Neural crest cell (in vitro differentiated cells): Measurements from ENCODE around the gene GALNT13. TPM values are rescaled to one million over a fixed set of nuclear protein-coding genes. Genes with fewer than 3 reads are reported as not detected.

Experiments
- DNase-seq: peaks from one replicate; pipeline ENCODE4 v3.0.0; 2021; ENCODE audit warnings: low read depth, mixed read lengths, low spot score
- H3K27ac Mint-ChIP-seq: one replicate; pipeline ENCODE4 v1.8.0; 2021; ENCODE audit warnings: mild to moderate bottlenecking, mixed read lengths; ENCODE audit not compliant: unreplicated experiment
- H3K27me3 Mint-ChIP-seq: 2 replicates; pipeline ENCODE4 v1.8.0; 2021; ENCODE audit warnings: low read depth, mild to moderate bottlenecking, mixed read lengths
- H3K36me3 Mint-ChIP-seq: 2 replicates; pipeline ENCODE4 v1.8.0; 2021; ENCODE audit warnings: low read depth, mild to moderate bottlenecking, mixed read lengths
- H3K4me1 Mint-ChIP-seq: 2 replicates; pipeline ENCODE4 v1.8.0; 2021; ENCODE audit warnings: mixed read lengths
- H3K4me3 Mint-ChIP-seq: one replicate; pipeline ENCODE4 v1.8.0; 2021; ENCODE audit warnings: mild to moderate bottlenecking, mixed read lengths
- H3K9me3 Mint-ChIP-seq: 2 replicates; pipeline ENCODE4 v1.8.0; 2021; ENCODE audit warnings: mixed read lengths
- total RNA-seq: library from RNA; stranded (reverse); gene quantifications from 2 replicates; pipeline ENCODE4 v1.2.1, GENCODE V29; 2021
- TF ChIP-seq, protein P1 (sequence below): fragments of 200-600 bp; sonication (generic); conservative IDR thresholded peaks from 2 replicates; pipeline ENCODE4 v1.5.0; 2021; ENCODE audit warnings: antibody characterized with exemption, mild to moderate bottlenecking

GALNT13 gene
- total RNA-seq, 1 donor from 2014 or later: 7.4 TPM

DNA sequence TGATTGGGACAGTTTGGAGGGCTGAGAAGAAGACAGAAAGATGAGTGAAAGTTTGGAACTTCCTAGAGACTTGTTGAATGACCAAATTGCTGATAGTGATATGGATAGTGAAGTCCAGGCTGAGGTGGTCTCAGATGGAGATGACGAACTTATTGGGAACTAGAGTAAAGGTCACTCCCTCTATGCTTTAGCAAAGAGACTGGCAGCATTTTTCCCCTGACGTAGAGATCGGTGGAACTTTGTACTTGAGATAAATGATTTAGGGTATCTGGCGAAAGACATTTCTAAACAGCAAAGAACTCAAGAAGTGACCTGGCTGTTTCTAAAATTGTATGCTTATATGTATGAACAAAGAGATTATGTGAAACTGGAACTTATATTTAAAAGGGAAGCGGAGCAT, 605.6 kb downstream of the GALNT13 start:
- no peaks in the 10 kb centered on the region for H3K4me1 Mint-ChIP-seq
- no peak overlapping the region for H3K4me3 Mint-ChIP-seq
- no peak for DNase-seq
- no peaks in the 10 kb centered on the region for H3K27me3 Mint-ChIP-seq
- TF ChIP-seq, protein P1, sequence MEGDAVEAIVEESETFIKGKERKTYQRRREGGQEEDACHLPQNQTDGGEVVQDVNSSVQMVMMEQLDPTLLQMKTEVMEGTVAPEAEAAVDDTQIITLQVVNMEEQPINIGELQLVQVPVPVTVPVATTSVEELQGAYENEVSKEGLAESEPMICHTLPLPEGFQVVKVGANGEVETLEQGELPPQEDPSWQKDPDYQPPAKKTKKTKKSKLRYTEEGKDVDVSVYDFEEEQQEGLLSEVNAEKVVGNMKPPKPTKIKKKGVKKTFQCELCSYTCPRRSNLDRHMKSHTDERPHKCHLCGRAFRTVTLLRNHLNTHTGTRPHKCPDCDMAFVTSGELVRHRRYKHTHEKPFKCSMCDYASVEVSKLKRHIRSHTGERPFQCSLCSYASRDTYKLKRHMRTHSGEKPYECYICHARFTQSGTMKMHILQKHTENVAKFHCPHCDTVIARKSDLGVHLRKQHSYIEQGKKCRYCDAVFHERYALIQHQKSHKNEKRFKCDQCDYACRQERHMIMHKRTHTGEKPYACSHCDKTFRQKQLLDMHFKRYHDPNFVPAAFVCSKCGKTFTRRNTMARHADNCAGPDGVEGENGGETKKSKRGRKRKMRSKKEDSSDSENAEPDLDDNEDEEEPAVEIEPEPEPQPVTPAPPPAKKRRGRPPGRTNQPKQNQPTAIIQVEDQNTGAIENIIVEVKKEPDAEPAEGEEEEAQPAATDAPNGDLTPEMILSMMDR: no peak
- peaks cover 2% of the 10 kb centered on the region for H3K9me3 Mint-ChIP-seq
- no peak overlapping the region for H3K27ac Mint-ChIP-seq
- no peaks in the 10 kb centered on the region for H3K36me3 Mint-ChIP-seq

DNA sequence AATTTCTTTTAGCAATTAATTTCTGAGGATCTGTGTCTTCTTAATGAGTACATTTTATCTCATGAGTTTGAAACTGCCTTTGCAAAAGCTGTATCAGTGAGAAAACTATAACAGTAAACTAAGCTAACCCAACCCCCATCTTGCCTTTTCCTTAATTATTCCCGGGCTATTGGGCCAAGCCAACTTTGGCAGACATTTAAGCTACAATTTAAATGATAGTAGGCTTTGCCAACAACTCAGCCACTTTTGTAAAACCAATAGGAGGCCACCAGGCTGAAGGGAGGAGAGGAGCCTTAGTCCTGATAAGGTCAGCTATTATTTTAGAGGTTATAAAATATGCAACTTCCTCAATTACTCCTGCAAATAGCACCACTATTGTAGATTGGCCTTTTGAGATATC, 608.8 kb downstream of the GALNT13 start:
- Mint-ChIP-seq H3K9me3 (no peaks in the 10 kb centered on the region), H3K4me1 (no peaks in the 10 kb centered on the region), H3K27ac (no peak overlapping the region), H3K27me3 (no peaks in the 10 kb centered on the region), H3K36me3 (no peaks in the 10 kb centered on the region), H3K4me3 (no peak overlapping the region)
- DNase-seq: no peak
- TF ChIP-seq, protein P1: no peak

DNA sequence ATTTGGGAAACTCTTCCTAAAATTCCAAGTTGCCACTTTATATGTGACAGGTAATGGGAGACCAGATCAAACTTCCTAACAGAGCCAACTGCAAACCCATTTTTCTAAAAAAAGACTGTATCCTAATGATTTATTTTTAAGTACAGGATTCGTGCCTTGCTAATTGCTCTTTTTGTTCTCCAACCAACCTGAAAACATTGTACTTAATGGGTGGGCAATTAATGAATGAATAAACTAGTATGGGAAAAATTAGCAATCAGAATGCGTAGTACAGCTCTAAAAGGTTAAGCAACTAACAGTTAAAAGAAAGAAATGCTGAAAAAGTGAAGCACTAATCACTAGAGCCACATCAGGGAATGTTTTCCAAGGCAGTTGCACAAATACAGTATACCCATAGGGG, 609.6 kb downstream of the GALNT13 start:
- Mint-ChIP-seq H3K27me3 (no peaks in the 10 kb centered on the region), H3K9me3 (no peaks in the 10 kb centered on the region), H3K4me1 (no peaks in the 10 kb centered on the region), H3K4me3 (no peak overlapping the region), H3K36me3 (no peaks in the 10 kb centered on the region), H3K27ac (no peak overlapping the region)
- TF ChIP-seq, protein P1: no peak
- no peak for DNase-seq

DNA sequence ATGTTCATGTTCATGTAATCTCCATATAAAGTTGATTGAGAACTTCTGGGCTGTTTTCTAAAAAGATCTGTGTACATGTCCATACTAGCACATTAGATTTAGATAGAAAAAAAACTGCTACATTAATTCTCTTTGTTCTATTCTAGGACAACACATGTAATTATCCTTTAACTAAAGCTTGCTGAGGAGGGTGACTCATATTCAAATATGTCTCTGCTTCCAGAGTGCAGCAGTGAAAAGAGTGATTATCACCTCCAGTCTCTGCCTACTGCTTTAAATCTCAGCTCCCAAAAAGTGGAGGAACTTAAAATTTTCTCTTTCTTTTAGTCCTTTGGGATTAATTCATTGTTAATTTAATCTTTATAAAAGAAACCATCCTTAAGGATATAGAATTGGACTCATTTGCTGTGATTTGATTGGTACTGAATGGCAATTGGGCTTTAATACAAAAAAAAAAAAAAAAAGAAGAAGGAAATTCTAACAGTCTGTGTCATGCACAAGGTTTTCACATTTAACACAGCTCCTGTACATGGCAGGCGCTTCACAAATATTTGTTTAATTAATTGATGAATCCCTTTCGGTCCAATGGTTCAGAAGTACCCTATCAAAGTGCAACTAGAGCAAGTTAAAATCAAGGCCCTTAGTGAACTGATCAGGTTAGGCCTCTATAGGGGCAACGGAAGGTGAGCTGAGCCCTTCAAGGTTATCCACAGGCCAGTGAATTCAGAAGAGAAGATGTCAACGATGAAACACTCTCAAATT, 612.8 kb downstream of the GALNT13 start:
- no peaks in the 10 kb centered on the region for H3K27me3 Mint-ChIP-seq
- TF ChIP-seq, protein P1: no peak
- no peak overlapping the region for H3K4me3 Mint-ChIP-seq
- no peak overlapping the region for H3K27ac Mint-ChIP-seq
- no peaks in the 10 kb centered on the region for H3K4me1 Mint-ChIP-seq
- no peaks in the 10 kb centered on the region for H3K36me3 Mint-ChIP-seq
- no peaks in the 10 kb centered on the region for H3K9me3 Mint-ChIP-seq
- DNase-seq: no peak

DNA sequence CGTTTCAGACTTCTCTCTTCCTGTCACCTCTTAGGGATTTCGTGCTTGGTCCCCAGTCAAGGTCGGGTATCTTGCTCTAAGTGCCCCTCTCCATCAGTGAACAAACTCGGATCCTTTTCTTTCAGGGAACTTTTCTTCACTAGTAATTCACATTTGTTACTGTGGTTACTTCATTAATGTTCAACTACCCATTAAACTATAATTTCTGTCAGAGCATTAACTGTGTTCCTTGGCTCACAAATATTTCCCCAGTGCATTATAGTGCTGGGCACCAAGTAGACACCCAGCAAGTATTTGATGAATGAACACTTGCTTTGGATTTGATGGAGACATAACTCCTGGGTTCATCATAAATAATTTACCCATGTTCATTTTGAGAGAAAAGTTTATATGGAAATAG, 617.1 kb downstream of the GALNT13 start:
- no peaks in the 10 kb centered on the region for H3K27me3 Mint-ChIP-seq
- H3K9me3 Mint-ChIP-seq: peaks cover 2% of the 10 kb centered on the region
- H3K4me1 Mint-ChIP-seq: no peaks in the 10 kb centered on the region
- no peak overlapping the region for H3K27ac Mint-ChIP-seq
- no peak overlapping the region for H3K4me3 Mint-ChIP-seq
- no peak for DNase-seq
- no peaks in the 10 kb centered on the region for H3K36me3 Mint-ChIP-seq
- TF ChIP-seq, protein P1: no peak
